Lower leg skin (tissue), 3 donors: Measurements from ENCODE around the gene EIF4EBP3.

Experiments
- CTCF ChIP-seq, 3 donors: fragments of 450-650 bp; IDR thresholded peaks; one replicate each; pipeline ENCODE4 v1.5.1; 2016; ENCODE audit warnings: antibody characterized with exemption in 3 of 3, mild to moderate bottlenecking in 3 of 3, moderate library complexity in 2 of 3
- POLR2A ChIP-seq, 2 donors: fragments of 450-650 bp; IDR thresholded peaks; one replicate each; pipeline ENCODE4 v1.6.1; 2016 to 2017; ENCODE audit warnings: antibody characterized with exemption in 2 of 2, mild to moderate bottlenecking in 1 of 2, moderate library complexity in 1 of 2

- TF ChIP-seq CTCF (IDR thresholded peaks at IDR 0.05) (no peak), POLR2A (IDR thresholded peaks at IDR 0.05) (no peak)
These were observed 11.1 kb downstream of the EIF4EBP3 start for GRCh38 chr5:140558542-140558941.
